RCC 7860 (cell line): ENCODE results near the gene UROC1.

Experiments
- DNase-seq: peaks from one replicate; pipeline ENCODE4 v3.0.0-alpha.2; 2015; ENCODE audit warnings: low spot score
- FAIRE-seq: peaks from 2 replicates; lab custom pipeline; 2012; peaks lifted over from hg19 to GRCh38; lab: Jason Lieb, UNC

The UROC1 gene

GRCh38 chr3:126497956-126498355, 19.6 kb downstream of the UROC1 start:
- no peak for FAIRE-seq

GRCh38 chr3:126496894-126497850, 20.4 kb downstream of the UROC1 start:
- DNase-seq (no peak), FAIRE-seq (no peak)

More at GRCh38 chr3:126497956-126498355, 19.6 kb downstream of the UROC1 start:
- DNase-seq = no peak

GRCh38 chr3:126495786-126496185, 21.8 kb downstream of the UROC1 start:
- DNase-seq (no peak), FAIRE-seq (no peak)

GRCh38 chr3:126494970-126495230, 22.7 kb downstream of the UROC1 start:
- FAIRE-seq (no peak), DNase-seq (no peak)

GRCh38 chr3:126494204-126494969, 23.2 kb downstream of the UROC1 start:
- no peak for FAIRE-seq
- no peak for DNase-seq

- DNase-seq (no peak), FAIRE-seq (no peak)
These were observed 23.8 kb downstream of the UROC1 start for GRCh38 chr3:126493739-126494138.

GRCh38 chr3:126493051-126493450, 24.5 kb downstream of the UROC1 start:
- no peak for FAIRE-seq
- DNase-seq = no peak

- FAIRE-seq (no peak), DNase-seq (no peak)
These were observed 26.2 kb downstream of the UROC1 start for GRCh38 chr3:126491221-126492013.

- FAIRE-seq = no peak
- no peak for DNase-seq
These were observed 27.0 kb downstream of the UROC1 start for GRCh38 chr3:126490619-126491018.

- no peak for FAIRE-seq
- no peak for DNase-seq
These were observed 28.5 kb downstream of the UROC1 start for GRCh38 chr3:126488886-126489569.

GRCh38 chr3:126488185-126488584, 29.4 kb downstream of the UROC1 start:
- FAIRE-seq = no peak
- DNase-seq = no peak

GRCh38 chr3:126487151-126487771, 30.3 kb downstream of the UROC1 start:
- FAIRE-seq = no peak

GRCh38 chr3:126486360-126486847, 31.2 kb downstream of the UROC1 start:
- no peak for DNase-seq
- FAIRE-seq = no peak

More at GRCh38 chr3:126487151-126487771, 30.3 kb downstream of the UROC1 start:
- DNase-seq = peak; percentile 4

- FAIRE-seq (no peak), DNase-seq (no peak)
These were observed 31.6 kb downstream of the UROC1 start for GRCh38 chr3:126485956-126486355.

GRCh38 chr3:126485176-126485897, 32.2 kb downstream of the UROC1 start:
- FAIRE-seq (no peak), DNase-seq (no peak)

GRCh38 chr3:126484662-126485061, 32.9 kb downstream of the UROC1 start:
- FAIRE-seq (no peak), DNase-seq (no peak)

GRCh38 chr3:126484148-126484547, 33.4 kb downstream of the UROC1 start:
- FAIRE-seq (no peak), DNase-seq (no peak)

- no peak for FAIRE-seq
These were observed 34.2 kb downstream of the UROC1 start for GRCh38 chr3:126483321-126483761.

More at GRCh38 chr3:126483321-126483761, 34.2 kb downstream of the UROC1 start:
- DNase-seq = no peak
